Activated naive CD8-positive, alpha-beta T cell treated with anti-CD3 and anti-CD28 coated beads, Interleukin-2, amount 50 U/mL, for 24 hours (primary cell): ENCODE measurements around the gene BCR.

Experiments used
- ATAC-seq: fragments of 150-1000 bp; cut with Tn5 transposase; one replicate; pipeline ENCODE4 v1.10.0; 2021
- DNase-seq: peaks from one replicate; pipeline ENCODE4 v3.0.0; 2021
- H3K27ac Mint-ChIP-seq: one replicate; pipeline ENCODE4 v1.8.0; 2021; ENCODE audit warnings: mild to moderate bottlenecking, mixed read lengths
- H3K27me3 Mint-ChIP-seq: one replicate; pipeline ENCODE4 v1.8.0; 2021; ENCODE audit warnings: mixed read lengths
- H3K36me3 Mint-ChIP-seq: one replicate; pipeline ENCODE4 v1.8.0; 2021; ENCODE audit warnings: low read depth, mixed read lengths
- H3K4me1 Mint-ChIP-seq: one replicate; pipeline ENCODE4 v1.8.0; 2021; ENCODE audit warnings: mixed read lengths
- H3K4me3 Mint-ChIP-seq: one replicate; pipeline ENCODE4 v1.8.0; 2021; ENCODE audit warnings: mild to moderate bottlenecking, moderate library complexity, mixed read lengths
- H3K9me3 Mint-ChIP-seq: one replicate; pipeline ENCODE4 v1.8.0; 2021; ENCODE audit warnings: mixed read lengths

BCR gene

DNA sequence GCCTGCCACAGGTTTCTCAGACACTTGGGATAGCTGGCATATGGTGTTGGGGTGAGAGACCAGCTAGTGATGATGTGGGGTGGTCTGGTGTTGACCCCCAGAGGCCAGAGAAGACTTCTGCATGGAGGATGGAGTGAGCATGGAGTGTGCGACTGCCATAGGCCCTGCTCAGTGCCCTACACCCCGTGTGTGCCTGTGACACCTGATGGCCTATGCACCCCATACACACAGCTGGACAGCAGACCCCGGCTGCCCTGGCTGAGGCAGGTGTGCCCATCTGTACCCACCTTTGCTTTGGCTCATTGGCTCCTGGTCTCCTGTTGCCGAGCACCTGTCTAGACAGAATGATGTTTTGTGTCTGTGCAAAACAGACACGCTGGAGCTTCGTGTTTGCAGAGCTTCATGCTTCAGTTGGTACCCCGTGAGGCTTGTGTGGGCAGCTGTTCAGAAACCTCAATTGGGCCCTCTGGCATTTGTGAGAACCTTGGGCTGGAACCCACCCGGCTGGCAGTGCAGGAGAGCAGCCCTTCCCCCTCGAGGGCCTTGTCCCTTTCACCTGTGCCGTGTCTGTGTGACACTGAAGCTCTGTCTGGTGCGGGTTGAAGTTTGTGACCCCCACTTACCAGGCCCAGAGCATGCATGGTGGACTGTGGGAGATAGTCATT, 27.6 kb downstream of the BCR start:
- no peaks in the 10 kb centered on the region for H3K9me3 Mint-ChIP-seq
- H3K27me3 Mint-ChIP-seq, result no peaks in the 10 kb centered on the region
- H3K4me1 Mint-ChIP-seq, result peaks cover 25% of the 10 kb centered on the region
- H3K4me3 Mint-ChIP-seq, result no peak overlapping the region
- no peak overlapping the region for H3K27ac Mint-ChIP-seq
- DNase-seq, result no peak
- ATAC-seq, result no peak
- peaks cover 6% of the 10 kb centered on the region for H3K36me3 Mint-ChIP-seq

GRCh38 chr22:23210428-23211170, 30.3 kb downstream of the BCR start:
- H3K4me1 Mint-ChIP-seq, result peaks cover 48% of the 10 kb centered on the region
- H3K27ac Mint-ChIP-seq, result peak overlapping the region; percentile 19

DNA sequence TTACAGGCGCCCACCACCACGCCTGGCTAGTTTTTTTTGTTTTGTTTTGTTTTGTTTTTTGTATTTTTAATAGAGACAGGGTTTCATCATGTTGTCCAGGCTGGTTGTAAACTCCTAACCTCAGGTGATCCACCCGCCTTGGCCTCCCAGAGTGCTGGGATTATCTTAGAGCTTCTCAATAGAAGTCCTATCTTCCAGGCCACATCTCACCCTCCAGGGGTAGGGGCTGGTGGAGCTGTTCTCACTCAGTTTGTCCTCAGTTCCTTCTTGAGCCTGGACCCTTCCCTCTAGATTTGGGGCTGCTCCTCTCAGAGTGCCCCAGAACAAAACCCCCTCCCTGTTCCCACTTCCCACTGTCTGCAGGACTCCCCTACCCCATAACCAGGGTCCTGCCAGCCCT, 31.3 kb downstream of the BCR start:
- H3K9me3 Mint-ChIP-seq, result no peaks in the 10 kb centered on the region
- H3K27ac Mint-ChIP-seq, result no peak overlapping the region
- peaks cover 6% of the 10 kb centered on the region for H3K36me3 Mint-ChIP-seq
- ATAC-seq (no peak), DNase-seq (no peak)
- H3K27me3 Mint-ChIP-seq, result no peaks in the 10 kb centered on the region
- H3K4me1 Mint-ChIP-seq, result peaks cover 57% of the 10 kb centered on the region
- no peak overlapping the region for H3K4me3 Mint-ChIP-seq

More at GRCh38 chr22:23210428-23211170, 30.3 kb downstream of the BCR start:
- H3K9me3 Mint-ChIP-seq, result no peaks in the 10 kb centered on the region
- no peaks in the 10 kb centered on the region for H3K27me3 Mint-ChIP-seq
- no peak for ATAC-seq
- peaks cover 7% of the 10 kb centered on the region for H3K36me3 Mint-ChIP-seq
- no peak overlapping the region for H3K4me3 Mint-ChIP-seq
- DNase-seq, result no peak

DNA sequence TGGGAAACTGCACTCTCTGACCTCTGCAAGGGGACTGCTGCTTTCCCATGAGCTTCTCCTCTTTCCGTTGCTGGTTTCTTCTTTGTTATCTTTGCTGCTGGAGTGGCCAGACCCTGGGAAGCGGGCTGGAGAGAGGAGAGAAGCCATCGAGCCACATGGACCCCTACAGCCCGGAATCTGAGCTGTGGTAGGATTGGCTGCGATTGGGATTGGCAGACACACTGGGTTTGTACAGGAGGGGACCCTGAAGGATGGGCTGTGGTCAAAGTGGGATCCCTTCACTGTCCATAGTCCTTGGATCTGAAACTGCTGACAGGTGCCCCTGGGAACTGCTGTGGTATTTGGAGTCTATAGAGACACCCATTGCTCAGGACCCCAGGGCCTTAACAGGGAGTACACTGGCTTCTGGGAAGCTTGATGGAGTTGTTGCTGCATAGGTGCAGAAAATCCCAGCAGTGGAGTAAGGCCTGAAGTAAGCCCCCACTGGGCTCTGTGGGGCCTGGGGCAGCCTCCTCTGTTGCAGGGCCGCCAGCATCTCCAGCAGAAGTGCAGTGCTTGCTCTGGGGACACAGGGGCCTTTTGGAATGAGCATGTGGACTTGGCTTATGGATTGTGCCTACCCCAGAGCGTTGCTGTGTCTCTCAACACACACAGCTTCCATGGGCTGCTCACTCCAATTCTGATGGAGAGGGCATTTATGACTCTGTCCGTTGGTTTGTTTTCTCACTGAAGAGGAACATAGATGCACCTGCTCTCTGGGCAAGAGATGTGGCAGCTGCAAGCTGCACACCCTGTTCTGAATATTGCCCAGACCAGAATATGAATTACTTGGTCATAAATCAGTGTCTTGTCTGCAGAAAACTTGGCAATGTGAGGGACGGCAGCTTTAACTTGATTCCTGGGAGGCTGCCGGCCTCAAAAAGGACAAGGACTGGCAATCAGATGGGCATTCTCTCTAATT, 32.0 kb downstream of the BCR start:
- ATAC-seq (no peak), DNase-seq (no peak)
- H3K27me3 Mint-ChIP-seq, result no peaks in the 10 kb centered on the region
- no peak overlapping the region for H3K4me3 Mint-ChIP-seq
- H3K9me3 Mint-ChIP-seq, result no peaks in the 10 kb centered on the region
- H3K4me1 Mint-ChIP-seq, result peaks cover 62% of the 10 kb centered on the region
- peaks cover 2% of the 10 kb centered on the region for H3K36me3 Mint-ChIP-seq
- no peak overlapping the region for H3K27ac Mint-ChIP-seq

GRCh38 chr22:23213022-23213555, 32.8 kb downstream of the BCR start:
- ATAC-seq (no peak), DNase-seq (no peak)
- H3K9me3 Mint-ChIP-seq, result no peaks in the 10 kb centered on the region
- H3K36me3 Mint-ChIP-seq, result peaks cover 2% of the 10 kb centered on the region
- no peaks in the 10 kb centered on the region for H3K27me3 Mint-ChIP-seq
- H3K4me3 Mint-ChIP-seq, result no peak overlapping the region
- H3K27ac Mint-ChIP-seq, result peak overlapping the region; percentile 39
- H3K4me1 Mint-ChIP-seq, result peaks cover 66% of the 10 kb centered on the region

- Mint-ChIP-seq H3K27me3 (no peaks in the 10 kb centered on the region), H3K27ac (peak overlapping the region; percentile 59), H3K4me1 (peaks cover 72% of the 10 kb centered on the region), H3K36me3 (peaks cover 2% of the 10 kb centered on the region), H3K4me3 (no peak overlapping the region), H3K9me3 (no peaks in the 10 kb centered on the region)
- DNase-seq (no peak), ATAC-seq (no peak)
Measured at GRCh38 chr22:23213581-23214334, 33.4 kb downstream of the BCR start.

DNA sequence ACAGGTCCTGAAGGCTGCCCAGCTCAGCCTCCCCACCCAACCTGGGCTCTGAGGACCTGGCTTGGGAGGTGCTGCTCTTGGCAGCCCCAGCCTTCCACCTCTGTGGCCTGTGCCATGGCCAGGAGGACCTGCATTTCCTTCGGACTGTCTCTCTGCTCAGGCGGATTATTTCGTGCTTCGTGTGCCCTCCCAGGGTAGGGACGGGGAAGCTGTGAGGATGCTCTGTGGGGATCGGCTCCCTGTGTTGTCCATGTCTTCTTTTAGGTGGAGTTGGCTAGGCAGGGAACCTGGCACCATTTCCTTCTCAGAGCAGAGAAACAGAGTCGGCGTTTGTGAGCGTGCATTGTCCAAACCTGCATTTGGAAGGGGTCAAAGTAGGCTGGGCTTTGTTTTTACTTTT, 34.1 kb downstream of the BCR start:
- Mint-ChIP-seq H3K9me3 (no peaks in the 10 kb centered on the region), H3K27me3 (no peaks in the 10 kb centered on the region), H3K36me3 (peaks cover 2% of the 10 kb centered on the region), H3K4me3 (no peak overlapping the region), H3K4me1 (peaks cover 78% of the 10 kb centered on the region), H3K27ac (peak overlapping the region; percentile 59)
- no peak for DNase-seq
- no peak for ATAC-seq

GRCh38 chr22:23215294-23216241, 35.3 kb downstream of the BCR start:
- no peak for ATAC-seq
- Mint-ChIP-seq H3K4me1 (peaks cover 85% of the 10 kb centered on the region), H3K27ac (peak overlapping the region; percentile 99), H3K9me3 (no peaks in the 10 kb centered on the region), H3K4me3 (peak overlapping the region; percentile 71), H3K27me3 (no peaks in the 10 kb centered on the region), H3K36me3 (peaks cover 2% of the 10 kb centered on the region)
- no peak for DNase-seq

GRCh38 chr22:23216461-23217170, 36.3 kb downstream of the BCR start:
- peaks cover 91% of the 10 kb centered on the region for H3K4me1 Mint-ChIP-seq

DNA sequence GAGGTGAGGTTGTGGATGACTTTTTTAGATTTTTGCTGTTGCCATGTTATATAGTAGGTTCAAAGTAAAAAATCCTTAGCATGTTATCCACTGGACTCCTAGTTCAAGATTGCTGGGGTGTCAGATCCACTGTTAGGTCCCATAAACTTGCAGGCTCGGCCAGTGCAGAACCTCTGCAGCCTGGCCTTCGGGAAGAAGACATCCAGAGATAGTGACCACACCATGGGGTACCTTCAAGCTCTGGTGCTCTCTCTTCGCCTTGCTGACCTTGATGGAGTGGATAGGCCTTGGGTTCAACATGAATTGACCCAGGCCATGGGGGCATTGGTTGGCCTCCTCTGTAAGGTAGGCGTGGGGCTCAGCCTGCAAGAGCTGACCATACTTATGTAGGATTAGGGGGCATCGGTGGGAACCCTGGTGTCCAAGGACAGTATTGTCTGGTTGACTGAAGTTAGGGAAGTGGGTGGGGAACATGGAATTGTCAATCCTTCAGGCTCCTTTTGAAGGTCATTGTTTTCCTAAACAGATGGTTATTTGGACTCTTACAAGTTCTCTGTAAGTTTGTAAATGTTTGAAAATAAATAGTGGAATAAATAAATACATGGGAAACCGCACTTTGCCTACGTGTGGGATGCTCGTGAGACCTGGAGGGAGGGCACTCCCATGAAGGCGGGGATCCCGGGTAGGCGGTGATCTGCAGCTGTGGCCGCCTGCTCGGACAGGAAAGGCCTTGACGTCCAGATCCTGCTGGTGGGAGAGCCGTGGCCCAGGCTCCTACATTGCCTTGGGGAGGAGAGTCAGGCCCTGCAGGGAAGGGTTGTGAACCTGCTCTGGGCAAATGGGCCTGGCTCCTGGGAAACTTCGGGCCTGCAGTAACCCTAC, 37.1 kb downstream of the BCR start:
- H3K4me1 Mint-ChIP-seq, result peaks cover 94% of the 10 kb centered on the region
- H3K36me3 Mint-ChIP-seq, result peaks cover 2% of the 10 kb centered on the region
- H3K9me3 Mint-ChIP-seq, result no peaks in the 10 kb centered on the region
- ATAC-seq (no peak), DNase-seq (no peak)
- peak overlapping the region; percentile 99 for H3K27ac Mint-ChIP-seq
- no peaks in the 10 kb centered on the region for H3K27me3 Mint-ChIP-seq
- no peak overlapping the region for H3K4me3 Mint-ChIP-seq

More at GRCh38 chr22:23216461-23217170, 36.3 kb downstream of the BCR start:
- H3K9me3 Mint-ChIP-seq, result no peaks in the 10 kb centered on the region
- DNase-seq (peak; percentile 58), ATAC-seq (peak; percentile 76)
- peak overlapping the region; percentile 71 for H3K4me3 Mint-ChIP-seq
- peak overlapping the region; percentile 99 for H3K27ac Mint-ChIP-seq
- H3K27me3 Mint-ChIP-seq, result no peaks in the 10 kb centered on the region
- H3K36me3 Mint-ChIP-seq, result peaks cover 2% of the 10 kb centered on the region

GRCh38 chr22:23218053-23218866, 38.0 kb downstream of the BCR start:
- Mint-ChIP-seq H3K27me3 (no peaks in the 10 kb centered on the region), H3K27ac (peak overlapping the region; percentile 82), H3K36me3 (peaks cover 2% of the 10 kb centered on the region), H3K9me3 (no peaks in the 10 kb centered on the region), H3K4me3 (peak overlapping the region; percentile 34), H3K4me1 (peaks cover 96% of the 10 kb centered on the region)
- ATAC-seq (no peak), DNase-seq (no peak)
